ENCODE data around the gene DNMBP.

DNA sequence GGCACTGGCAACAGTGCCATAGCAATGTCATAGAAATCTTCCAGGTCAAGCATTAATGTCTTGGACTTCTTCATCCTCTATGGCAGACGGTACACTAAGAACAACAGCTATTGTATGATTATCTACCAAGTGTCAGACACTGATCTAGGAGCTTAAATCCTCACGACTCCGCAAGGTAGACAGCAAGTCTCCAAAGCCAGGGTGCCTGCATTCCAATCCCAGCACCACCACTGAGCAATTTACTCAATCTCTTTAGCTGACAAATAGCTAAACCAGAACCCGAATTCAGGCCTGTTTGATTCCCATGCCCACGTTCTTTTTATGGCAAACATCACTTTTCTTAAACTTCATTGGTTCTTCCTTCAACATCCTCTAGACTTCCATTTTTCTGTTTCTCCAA is 31.8 kb downstream of the DNMBP start:
- TF ChIP-seq EZH2 (IDR thresholded peaks at IDR 0.05; ENCODE audit: insufficient read depth, poor library complexity, severe bottlenecking) (no peak), EZH2phosphoT487 (IDR thresholded peaks at IDR 0.05; ENCODE audit: insufficient read depth, low read depth) (no peak)
